Measurements from ENCODE around the gene PRADC1. TPM values are rescaled to one million over a fixed set of nuclear protein-coding genes. Genes with fewer than 3 reads are reported as not detected.

PRADC1 gene
- total RNA-seq (2021; ENCODE audit: unreplicated experiment) (8.6 TPM), Bru-seq, nascent RNA (percentile 33 among the genes with signal in this experiment), BruChase-seq, experiment 1, labeled RNA remaining after a 6-hour chase (percentile 39 among the genes with signal in this experiment), BruChase-seq, experiment 2, labeled RNA remaining after a 2-hour chase (percentile 36 among the genes with signal in this experiment)
- polyA plus RNA-seq (2012): 10.7 and 12.0 TPM in 2 replicates
- long read RNA-seq, transcript PRADC1-201 (5 exons, 1,083 nt): major isoform, 8 of 11 reads
- long read RNA-seq, partial matches to known transcripts: 2 of 11 reads
- long read RNA-seq, other reads (novel, unspliced or antisense): 1 of 11 reads

GRCh38 chr2:73233154-73233931, at the start of gene PRADC1:
PRADC1 (minus strand) TSS chr2:73233239; CDS start chr2:73233160, 79 bp downstream.
- H3K4me1 ChIP-seq (ENCODE audit: control insufficient read depth in 1 of 2, insufficient read depth in 2 of 2, low read length in 2 of 2): peaks cover 10 to 27% of the 10 kb centered on the region in 2 experiments; a peak in 3 of 4 replicates
- intact Hi-C loops (cut with micrococcal nuclease): loop anchor here (1.0 to 10.0 kb wide), 2 partner anchors 19 to 1221 kb away; partner anchors contain the start of genes INO80B, SMYD5 and WBP1
- no peaks in the 10 kb centered on the region for H3K9me3 ChIP-seq (ENCODE audit: control insufficient read depth in 1 of 2, insufficient read depth in 1 of 2, low read depth in 1 of 2, low read length in 2 of 2)
- ChIA-PET CTCF (interaction anchor here (0.8 to 2.0 kb wide), 7 partner anchors 10 to 259 kb away, joined by 3 to 6 read pairs (median 3); no protein-coding TSS in a partner anchor), POLR2A (interaction anchor here (0.6 to 2.0 kb wide), 18 partner anchors 10 to 1219 kb away, joined by 3 to 8 read pairs (median 4); partner anchors contain the start of genes ALMS1, FBXO41 and SMYD5), RAD21 (ENCODE audit: low non-redundant PET in 1 of 2, low total read pairs in 2 of 2, uncharacterized antibody in 2 of 2, unreplicated experiment in 2 of 2) (interaction anchor here in 1 of 2 experiments (0.6 kb wide), 1 partner anchor 8 kb away, joined by 3 read pairs; no protein-coding TSS in a partner anchor)
- peak within 1 kb of the TSS; percentile 88 for H3K27ac ChIP-seq (ENCODE audit: low read depth, low read length)
- peaks cover 45% of the 10 kb centered on the region for H3K79me2 ChIP-seq (ENCODE audit: insufficient read depth, low read length)
- no peak within 1 kb of the TSS for H2AFZ ChIP-seq (ENCODE audit: low read depth, low read length, poor library complexity, severe bottlenecking)
- no peaks in the 10 kb centered on the region for H3K27me3 ChIP-seq (ENCODE audit: insufficient read depth, low read length)
- H4K20me1 ChIP-seq (ENCODE audit: insufficient read depth): peaks cover 18% of the 10 kb centered on the region; the same call in 1 of the 2 replicates
- H3K9me2 ChIP-seq (ENCODE audit: insufficient read depth): no peaks in the 10 kb centered on the region
- TF ChIP-seq ZBTB33 (IDR thresholded peaks at IDR 0.05; ENCODE audit: extremely low read depth, insufficient replicate concordance, low read length): no peak
- peak; percentile 75 for TF ChIP-seq POLR2AphosphoS5 (IDR thresholded peaks at IDR 0.05; ENCODE audit: low read depth, low read length)
- peak; percentile 79 for TF ChIP-seq EGR1 (IDR thresholded peaks at IDR 0.05; ENCODE audit: low read depth)
- no peak for TF ChIP-seq JUND (IDR thresholded peaks at IDR 0.05)
- TF ChIP-seq SP1 (IDR thresholded peaks at IDR 0.05; ENCODE audit: low read depth): peak; percentile 99
- peak; percentile 10; the same call in 1 of the 2 replicates for TF ChIP-seq SIN3A (IDR thresholded peaks at IDR 0.05; ENCODE audit: low read depth)
- no peak for TF ChIP-seq EZH2 (IDR thresholded peaks at IDR 0.05)
- peak; percentile 21 for TF ChIP-seq TCF7L2 (IDR thresholded peaks at IDR 0.05; ENCODE audit: borderline replicate concordance, extremely low read depth, insufficient read depth, insufficient read length)
- TF ChIP-seq, protein P1, sequence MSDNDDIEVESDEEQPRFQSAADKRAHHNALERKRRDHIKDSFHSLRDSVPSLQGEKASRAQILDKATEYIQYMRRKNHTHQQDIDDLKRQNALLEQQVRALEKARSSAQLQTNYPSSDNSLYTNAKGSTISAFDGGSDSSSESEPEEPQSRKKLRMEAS (IDR thresholded peaks at IDR 0.05): peak; percentile 81
- TF ChIP-seq FOSL1 (IDR thresholded peaks at IDR 0.05; ENCODE audit: low read depth): no peak
- no peak for TF ChIP-seq SRF (IDR thresholded peaks at IDR 0.05; ENCODE audit: low read depth)
- ATAC-seq (peak; percentile 89), DNase-seq (ENCODE audit: low read depth, low spot score) (peak; percentile 99)
- H3K4me3 ChIP-seq (replicated peaks in 1 of 2; ENCODE audit: low read depth in 1 of 2, low read length in 2 of 2): peak within 1 kb of the TSS; percentile 90 to 93
- peaks cover 14 to 19% of the 10 kb centered on the region in 2 experiments for H3K36me3 ChIP-seq (ENCODE audit: control insufficient read depth in 1 of 2, insufficient read depth in 2 of 2, low read length in 2 of 2)
- H3K9ac ChIP-seq (ENCODE audit: low read length): peak within 1 kb of the TSS; percentile 95
- H3K4me2 ChIP-seq (ENCODE audit: low read length): peak within 1 kb of the TSS; percentile 87
- BruUV-seq (replicated peaks): TSS peak; percentile 66

Data from HCT116 (cell line).